Activated T-cell treated with anti-CD3 and anti-CD28 coated beads, Interleukin-2, amount 50 U/mL, for 72 hours (primary cell): ENCODE measurements around the gene ANKRD44. TPM values are rescaled to one million over a fixed set of nuclear protein-coding genes. Genes with fewer than 3 reads are reported as not detected.

Experiments
- ATAC-seq, 2 donors: fragments of 150-1000 bp; cut with Tn5 transposase; replicated peaks in 1 of 2; 2 replicates each; pipeline ENCODE4 v1.10.0; 2021; ENCODE audit warnings: moderate library complexity in 2 of 2, mild to moderate bottlenecking in 1 of 2
- DNase-seq, 2 donors: peaks; one replicate each; pipeline ENCODE4 v3.0.0; 2021 to 2022; ENCODE audit warnings: mixed read lengths in 1 of 2
- H3K27ac Mint-ChIP-seq: one replicate; pipeline ENCODE4 v1.8.0; 2022; ENCODE audit warnings: mild to moderate bottlenecking, moderate library complexity, mixed read lengths
- H3K27me3 Mint-ChIP-seq: one replicate; pipeline ENCODE4 v1.8.0; 2022; ENCODE audit warnings: low read depth, mixed read lengths
- H3K36me3 Mint-ChIP-seq, 2 donors: one replicate each; pipeline ENCODE4 v1.8.0; 2022; ENCODE audit warnings: mixed read lengths in 2 of 2, mild to moderate bottlenecking in 1 of 2; ENCODE audit not compliant: insufficient read depth in 2 of 2
- H3K4me1 Mint-ChIP-seq: one replicate; pipeline ENCODE4 v1.8.0; 2022; ENCODE audit warnings: low read depth, mixed read lengths
- H3K4me3 Mint-ChIP-seq, 2 donors: one replicate each; pipeline ENCODE4 v1.8.0; 2022; ENCODE audit warnings: mild to moderate bottlenecking in 2 of 2, mixed read lengths in 2 of 2, moderate library complexity in 2 of 2
- H3K9me3 Mint-ChIP-seq, 2 donors: one replicate each; pipeline ENCODE4 v1.8.0; 2022; ENCODE audit warnings: mixed read lengths in 2 of 2
- total RNA-seq, 2 donors: library from RNA; stranded (reverse); gene quantifications; one replicate each; pipeline ENCODE4 v1.2.3, GENCODE V29; 2022

ANKRD44 gene
- total RNA-seq, 2 donors from 2014 or later = 114 to 141 TPM

- peak overlapping the region; percentile 92 for H3K27ac Mint-ChIP-seq
- DNase-seq = peak; percentile 88 to 93
Measured at GRCh38 chr2:197198890-197199289, 111.7 kb downstream of the ANKRD44 start.

GRCh38 chr2:197197895-197198311, 112.7 kb downstream of the ANKRD44 start:
- no peak for DNase-seq
- peaks cover 0 to 2% of the 10 kb centered on the region in 2 donors for H3K9me3 Mint-ChIP-seq
- peak overlapping the region; percentile 89 for H3K27ac Mint-ChIP-seq
- H3K27me3 Mint-ChIP-seq = no peaks in the 10 kb centered on the region
- H3K4me3 Mint-ChIP-seq = peak overlapping the region; percentile 77 to 79
- ATAC-seq = no peak
- H3K36me3 Mint-ChIP-seq = peaks cover 6 to 16% of the 10 kb centered on the region in 2 donors
- peaks cover 92% of the 10 kb centered on the region for H3K4me1 Mint-ChIP-seq

More at GRCh38 chr2:197198890-197199289, 111.7 kb downstream of the ANKRD44 start:
- H3K4me1 Mint-ChIP-seq = peaks cover 92% of the 10 kb centered on the region
- H3K9me3 Mint-ChIP-seq = peaks cover 0 to 2% of the 10 kb centered on the region in 2 donors
- H3K4me3 Mint-ChIP-seq = peak overlapping the region; percentile 75 to 77
- ATAC-seq = peak; percentile 95 to 97
- H3K36me3 Mint-ChIP-seq = peaks cover 7 to 22% of the 10 kb centered on the region in 2 donors
- H3K27me3 Mint-ChIP-seq = no peaks in the 10 kb centered on the region

GRCh38 chr2:197196541-197197180, 113.9 kb downstream of the ANKRD44 start:
- peaks cover 96% of the 10 kb centered on the region for H3K4me1 Mint-ChIP-seq
- H3K4me3 Mint-ChIP-seq = peak overlapping the region; percentile 77 to 79
- H3K27ac Mint-ChIP-seq = peak overlapping the region; percentile 89
- no peak for DNase-seq
- no peaks in the 10 kb centered on the region for H3K27me3 Mint-ChIP-seq
- peak; percentile 30 to 38 for ATAC-seq
- no peaks in the 10 kb centered on the region for H3K9me3 Mint-ChIP-seq
- peaks cover 2 to 9% of the 10 kb centered on the region in 2 donors for H3K36me3 Mint-ChIP-seq

- H3K27me3 Mint-ChIP-seq = no peaks in the 10 kb centered on the region
Measured at GRCh38 chr2:197195518-197195917, 115.1 kb downstream of the ANKRD44 start.

GRCh38 chr2:197191940-197192322, 118.6 kb downstream of the ANKRD44 start:
- Mint-ChIP-seq H3K4me1 (peaks cover 92% of the 10 kb centered on the region), H3K27me3 (no peaks in the 10 kb centered on the region), H3K27ac (peak overlapping the region; percentile 95), H3K36me3 (peaks cover 0 to 5% of the 10 kb centered on the region in 2 donors), H3K4me3 (peak overlapping the region; percentile 3 to 71), H3K9me3 (no peaks in the 10 kb centered on the region)
- ATAC-seq (peak; percentile 73 to 82), DNase-seq (peak in 1 of 2 donors; percentile 56)

More at GRCh38 chr2:197195518-197195917, 115.1 kb downstream of the ANKRD44 start:
- Mint-ChIP-seq H3K9me3 (no peaks in the 10 kb centered on the region), H3K36me3 (peaks cover 2 to 8% of the 10 kb centered on the region in 2 donors), H3K4me3 (peak overlapping the region; percentile 41 to 79), H3K27ac (peak overlapping the region; percentile 89), H3K4me1 (peaks cover 96% of the 10 kb centered on the region)
- DNase-seq (no peak), ATAC-seq (no peak)

- Mint-ChIP-seq H3K27ac (peak overlapping the region; percentile 95), H3K4me3 (peak overlapping the region; percentile 3 to 71), H3K9me3 (no peaks in the 10 kb centered on the region), H3K27me3 (no peaks in the 10 kb centered on the region), H3K4me1 (peaks cover 90% of the 10 kb centered on the region), H3K36me3 (peaks cover 0 to 5% of the 10 kb centered on the region in 2 donors)
- DNase-seq (no peak), ATAC-seq (peak; percentile 44 to 55)
Measured at GRCh38 chr2:197191177-197191939, 119.2 kb downstream of the ANKRD44 start.

GRCh38 chr2:197190100-197190432, 120.5 kb downstream of the ANKRD44 start:
- ATAC-seq (no peak), DNase-seq (no peak)
- no peak overlapping the region for H3K4me3 Mint-ChIP-seq
- H3K27me3 Mint-ChIP-seq = no peaks in the 10 kb centered on the region
- H3K4me1 Mint-ChIP-seq = peaks cover 90% of the 10 kb centered on the region
- no peak overlapping the region for H3K27ac Mint-ChIP-seq
- no peaks in the 10 kb centered on the region for H3K9me3 Mint-ChIP-seq
- H3K36me3 Mint-ChIP-seq = peaks cover 1 to 10% of the 10 kb centered on the region in 2 donors

GRCh38 chr2:197189426-197190099, 121.0 kb downstream of the ANKRD44 start:
- H3K4me3 Mint-ChIP-seq = peak overlapping the region in 1 of 2 donors; percentile 13
- H3K4me1 Mint-ChIP-seq = peaks cover 90% of the 10 kb centered on the region
- DNase-seq (no peak), ATAC-seq (no peak)
- H3K36me3 Mint-ChIP-seq = peaks cover 2 to 9% of the 10 kb centered on the region in 2 donors
- peak overlapping the region; percentile 76 for H3K27ac Mint-ChIP-seq
- H3K9me3 Mint-ChIP-seq = no peaks in the 10 kb centered on the region
- no peaks in the 10 kb centered on the region for H3K27me3 Mint-ChIP-seq

- peaks cover 13 to 19% of the 10 kb centered on the region in 2 donors for H3K36me3 Mint-ChIP-seq
- peaks cover 88% of the 10 kb centered on the region for H3K4me1 Mint-ChIP-seq
- peak overlapping the region; percentile 81 for H3K27ac Mint-ChIP-seq
- DNase-seq = no peak
- peak overlapping the region in 1 of 2 donors; percentile 22 for H3K4me3 Mint-ChIP-seq
- H3K9me3 Mint-ChIP-seq = no peaks in the 10 kb centered on the region
- no peaks in the 10 kb centered on the region for H3K27me3 Mint-ChIP-seq
- ATAC-seq = peak; percentile 6 to 12
Measured at GRCh38 chr2:197185676-197186075, 124.9 kb downstream of the ANKRD44 start.

GRCh38 chr2:197184959-197185586, 125.5 kb downstream of the ANKRD44 start:
- Mint-ChIP-seq H3K27ac (peak overlapping the region; percentile 81), H3K4me1 (peaks cover 84% of the 10 kb centered on the region), H3K36me3 (peaks cover 13 to 19% of the 10 kb centered on the region in 2 donors)

GRCh38 chr2:197183355-197183754, 127.2 kb downstream of the ANKRD44 start:
- peak overlapping the region; percentile 7 for H3K27ac Mint-ChIP-seq
- peaks cover 13 to 19% of the 10 kb centered on the region in 2 donors for H3K36me3 Mint-ChIP-seq
- H3K4me1 Mint-ChIP-seq = peaks cover 72% of the 10 kb centered on the region
- H3K9me3 Mint-ChIP-seq = no peaks in the 10 kb centered on the region
- ATAC-seq = peak; percentile 49 to 52
- DNase-seq = no peak
- H3K27me3 Mint-ChIP-seq = no peaks in the 10 kb centered on the region
- H3K4me3 Mint-ChIP-seq = no peak overlapping the region

More at GRCh38 chr2:197184959-197185586, 125.5 kb downstream of the ANKRD44 start:
- Mint-ChIP-seq H3K27me3 (no peaks in the 10 kb centered on the region), H3K4me3 (peak overlapping the region in 1 of 2 donors; percentile 22), H3K9me3 (no peaks in the 10 kb centered on the region)
- ATAC-seq (peak; percentile 80 to 83), DNase-seq (no peak)

GRCh38 chr2:197182668-197183067, 127.9 kb downstream of the ANKRD44 start:
- H3K4me1 Mint-ChIP-seq = peaks cover 65% of the 10 kb centered on the region
- H3K27ac Mint-ChIP-seq = peak overlapping the region; percentile 7
- ATAC-seq = no peak
- no peak for DNase-seq
- H3K27me3 Mint-ChIP-seq = no peaks in the 10 kb centered on the region
- no peaks in the 10 kb centered on the region for H3K9me3 Mint-ChIP-seq
- H3K4me3 Mint-ChIP-seq = no peak overlapping the region
- H3K36me3 Mint-ChIP-seq = peaks cover 13 to 19% of the 10 kb centered on the region in 2 donors
